Muscle layer of colon (tissue), 2 donors: Measurements from ENCODE around the gene PPP1R37.

ENCODE experiments used
- H3K27ac ChIP-seq: one replicate; pipeline ENCODE4 v1.7.0; 2013; ENCODE audit warnings: low read depth, mild to moderate bottlenecking, low read length, moderate library complexity
- H3K27me3 ChIP-seq, 2 donors: one replicate each; pipeline ENCODE4 v1.7.0; 2013; ENCODE audit warnings: low read length in 2 of 2, mild to moderate bottlenecking in 2 of 2; ENCODE audit not compliant: insufficient read depth in 2 of 2, control insufficient read depth in 1 of 2
- H3K36me3 ChIP-seq: one replicate; pipeline ENCODE4 v1.7.0; 2013; ENCODE audit warnings: mild to moderate bottlenecking, low read length; ENCODE audit not compliant: insufficient read depth
- H3K4me1 ChIP-seq: one replicate; pipeline ENCODE4 v1.7.0; 2013; ENCODE audit warnings: mild to moderate bottlenecking, low read length; ENCODE audit not compliant: insufficient read depth
- H3K4me3 ChIP-seq, 2 donors: one replicate each; pipeline ENCODE4 v1.7.0; 2013; ENCODE audit warnings: low read length in 2 of 2, low read depth in 1 of 2, mild to moderate bottlenecking in 1 of 2, moderate library complexity in 1 of 2
- H3K9ac ChIP-seq: one replicate; pipeline ENCODE4 v1.7.0; 2013; ENCODE audit warnings: low read length
- H3K9me3 ChIP-seq: one replicate; pipeline ENCODE4 v1.7.0; 2013; ENCODE audit warnings: mild to moderate bottlenecking, low read length
- donor health status: abdominal sarcoma.
- donor health status: Adenocarcinoma of cecum.

PPP1R37 gene

GRCh38 chr19:45144431-45145269 lies 51.7 kb downstream of the PPP1R37 start:
- peaks cover 9% of the 10 kb centered on the region for H3K36me3 ChIP-seq
- H3K27ac ChIP-seq: no peak overlapping the region
- no peaks in the 10 kb centered on the region for H3K9me3 ChIP-seq
- H3K4me3 ChIP-seq: no peak overlapping the region
- no peaks in the 10 kb centered on the region for H3K4me1 ChIP-seq
- H3K9ac ChIP-seq: no peak overlapping the region
- H3K27me3 ChIP-seq: peaks cover 0 to 5% of the 10 kb centered on the region in 2 donors

DNA sequence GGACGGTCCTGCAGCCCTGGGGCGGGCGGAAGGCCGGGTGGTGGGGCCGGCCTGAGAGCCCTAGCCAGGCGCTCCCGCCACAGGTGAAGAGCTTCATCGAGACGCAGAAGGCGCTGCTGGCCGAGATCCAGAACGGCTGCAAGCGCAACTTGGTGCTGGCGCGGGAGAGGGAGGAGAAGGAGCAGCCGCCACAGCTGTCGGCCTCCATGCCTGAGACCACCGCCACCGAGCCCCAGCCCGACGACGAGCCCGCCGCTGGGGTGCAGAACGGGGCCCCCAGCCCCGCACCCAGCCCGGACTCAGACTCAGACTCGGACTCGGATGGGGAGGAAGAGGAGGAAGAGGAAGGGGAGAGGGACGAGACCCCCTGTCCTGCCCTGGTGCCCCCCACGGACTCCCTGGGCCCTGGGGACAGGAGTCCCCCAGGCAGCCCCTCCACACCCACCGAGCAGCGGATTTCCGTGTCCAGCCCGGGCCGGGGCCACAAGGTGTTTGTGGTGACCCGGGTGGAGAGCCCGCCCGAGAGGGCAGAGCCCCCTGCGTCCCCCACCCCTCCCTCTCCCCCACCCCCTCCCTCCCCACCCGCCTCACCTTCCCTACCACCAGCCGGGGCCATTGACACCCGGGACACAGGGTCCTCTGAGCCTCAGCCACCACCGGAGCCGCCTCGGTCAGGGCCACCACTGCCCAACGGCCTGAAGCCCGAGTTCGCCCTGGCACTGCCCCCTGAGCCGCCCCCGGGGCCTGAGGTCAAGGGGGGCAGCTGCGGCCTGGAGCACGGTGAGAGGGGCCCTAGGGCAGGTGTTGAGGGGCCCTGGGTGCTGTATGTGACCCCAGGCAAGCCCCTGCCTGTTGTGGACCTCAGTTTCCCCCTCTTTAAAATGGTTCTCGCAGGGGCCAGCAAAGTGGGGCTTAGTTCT lies 52.6 kb downstream of the PPP1R37 start:
- Histone ChIP-seq H3K9ac (no peak overlapping the region), H3K9me3 (no peaks in the 10 kb centered on the region), H3K36me3 (peaks cover 9% of the 10 kb centered on the region), H3K27ac (no peak overlapping the region), H3K4me1 (no peaks in the 10 kb centered on the region), H3K27me3 (peaks cover 1 to 6% of the 10 kb centered on the region in 2 donors), H3K4me3 (no peak overlapping the region)

- H3K27ac ChIP-seq: no peak overlapping the region
- H3K4me3 ChIP-seq: no peak overlapping the region
- no peaks in the 10 kb centered on the region for H3K4me1 ChIP-seq
- H3K36me3 ChIP-seq: peaks cover 9% of the 10 kb centered on the region
- no peaks in the 10 kb centered on the region for H3K9me3 ChIP-seq
- H3K9ac ChIP-seq: no peak overlapping the region
- peaks cover 9 to 13% of the 10 kb centered on the region in 2 donors for H3K27me3 ChIP-seq
These were observed 53.3 kb downstream of the PPP1R37 start for GRCh38 chr19:45146251-45146650.

- no peak overlapping the region for H3K9ac ChIP-seq
- H3K4me1 ChIP-seq: no peaks in the 10 kb centered on the region
- no peaks in the 10 kb centered on the region for H3K9me3 ChIP-seq
- H3K36me3 ChIP-seq: peaks cover 9% of the 10 kb centered on the region
- no peak overlapping the region for H3K27ac ChIP-seq
- H3K27me3 ChIP-seq: peaks cover 14 to 18% of the 10 kb centered on the region in 2 donors
- no peak overlapping the region for H3K4me3 ChIP-seq
These were observed 53.8 kb downstream of the PPP1R37 start for GRCh38 chr19:45146741-45147205.

- no peak overlapping the region for H3K27ac ChIP-seq
- peaks cover 6% of the 10 kb centered on the region for H3K36me3 ChIP-seq
- no peaks in the 10 kb centered on the region for H3K9me3 ChIP-seq
- peaks cover 3% of the 10 kb centered on the region for H3K4me1 ChIP-seq
- H3K9ac ChIP-seq: no peak overlapping the region
- no peak overlapping the region for H3K4me3 ChIP-seq
- peaks cover 23 to 31% of the 10 kb centered on the region in 2 donors for H3K27me3 ChIP-seq
These were observed 55.1 kb downstream of the PPP1R37 start for GRCh38 chr19:45147835-45148676.

DNA sequence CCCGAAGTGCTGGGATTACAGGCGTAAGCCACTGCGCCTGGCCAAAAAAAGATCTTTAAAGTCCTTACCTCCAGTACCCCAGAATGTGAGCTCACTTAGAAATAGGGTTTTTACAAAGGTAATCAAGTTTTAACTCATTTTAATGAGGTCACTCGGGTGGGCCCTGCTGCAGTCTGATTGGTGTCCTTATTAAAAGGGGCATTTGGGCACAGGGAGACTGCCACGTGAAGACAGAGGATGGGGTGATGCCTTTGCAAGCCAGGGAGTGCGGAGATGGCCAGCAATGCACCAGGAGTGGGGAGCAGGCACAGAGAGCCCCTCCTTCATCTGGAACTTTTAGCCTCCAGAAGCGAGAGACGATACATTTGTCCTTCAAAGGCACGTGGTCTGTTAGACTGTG lies 56.1 kb downstream of the PPP1R37 start:
- H3K9me3 ChIP-seq: no peaks in the 10 kb centered on the region
- H3K36me3 ChIP-seq: no peaks in the 10 kb centered on the region
- no peak overlapping the region for H3K27ac ChIP-seq
- peaks cover 25 to 41% of the 10 kb centered on the region in 2 donors for H3K27me3 ChIP-seq
- H3K9ac ChIP-seq: no peak overlapping the region
- H3K4me3 ChIP-seq: no peak overlapping the region
- H3K4me1 ChIP-seq: peaks cover 12% of the 10 kb centered on the region

- H3K9me3 ChIP-seq: no peaks in the 10 kb centered on the region
- no peak overlapping the region for H3K9ac ChIP-seq
- H3K36me3 ChIP-seq: no peaks in the 10 kb centered on the region
- peaks cover 12% of the 10 kb centered on the region for H3K4me1 ChIP-seq
- H3K4me3 ChIP-seq: no peak overlapping the region
- peaks cover 25 to 41% of the 10 kb centered on the region in 2 donors for H3K27me3 ChIP-seq
- no peak overlapping the region for H3K27ac ChIP-seq
These were observed 57.2 kb downstream of the PPP1R37 start for GRCh38 chr19:45150180-45150579.

DNA sequence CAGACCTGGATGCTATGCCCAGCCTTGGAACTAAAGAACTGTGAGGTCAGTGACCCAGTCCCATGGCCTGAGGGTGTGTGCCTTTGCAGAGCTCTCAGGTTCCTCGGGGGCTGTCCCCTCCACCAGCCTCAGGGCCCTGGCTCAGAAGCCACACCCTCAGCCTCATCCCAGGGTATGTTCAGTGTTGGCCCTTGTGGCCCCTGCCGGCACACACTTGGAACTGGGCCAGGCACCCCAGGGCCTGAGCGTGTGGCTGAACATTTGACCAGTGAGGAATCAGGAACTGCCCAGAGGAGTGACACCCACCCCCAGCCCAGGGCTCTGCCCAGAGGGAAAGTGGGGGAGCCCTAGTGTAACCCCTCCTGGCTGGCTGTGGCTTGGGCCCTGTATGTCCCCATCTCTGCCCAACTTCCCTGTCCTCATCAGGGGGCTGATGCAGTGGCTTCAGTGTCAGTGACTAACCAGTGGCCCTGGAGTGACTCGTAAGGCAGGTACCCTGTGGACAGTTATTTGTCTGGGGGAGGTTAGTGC lies 57.8 kb downstream of the PPP1R37 start:
- peaks cover 25 to 46% of the 10 kb centered on the region in 2 donors for H3K27me3 ChIP-seq
- H3K4me1 ChIP-seq: peaks cover 12% of the 10 kb centered on the region
- H3K9ac ChIP-seq: no peak overlapping the region
- H3K36me3 ChIP-seq: no peaks in the 10 kb centered on the region
- no peak overlapping the region for H3K4me3 ChIP-seq
- H3K9me3 ChIP-seq: no peaks in the 10 kb centered on the region
- H3K27ac ChIP-seq: no peak overlapping the region

- Histone ChIP-seq H3K9me3 (no peaks in the 10 kb centered on the region), H3K27me3 (peaks cover 25 to 51% of the 10 kb centered on the region in 2 donors), H3K27ac (no peak overlapping the region), H3K9ac (no peak overlapping the region), H3K36me3 (no peaks in the 10 kb centered on the region), H3K4me3 (no peak overlapping the region), H3K4me1 (peaks cover 12% of the 10 kb centered on the region)
These were observed 58.3 kb downstream of the PPP1R37 start for GRCh38 chr19:45151320-45151719.

DNA sequence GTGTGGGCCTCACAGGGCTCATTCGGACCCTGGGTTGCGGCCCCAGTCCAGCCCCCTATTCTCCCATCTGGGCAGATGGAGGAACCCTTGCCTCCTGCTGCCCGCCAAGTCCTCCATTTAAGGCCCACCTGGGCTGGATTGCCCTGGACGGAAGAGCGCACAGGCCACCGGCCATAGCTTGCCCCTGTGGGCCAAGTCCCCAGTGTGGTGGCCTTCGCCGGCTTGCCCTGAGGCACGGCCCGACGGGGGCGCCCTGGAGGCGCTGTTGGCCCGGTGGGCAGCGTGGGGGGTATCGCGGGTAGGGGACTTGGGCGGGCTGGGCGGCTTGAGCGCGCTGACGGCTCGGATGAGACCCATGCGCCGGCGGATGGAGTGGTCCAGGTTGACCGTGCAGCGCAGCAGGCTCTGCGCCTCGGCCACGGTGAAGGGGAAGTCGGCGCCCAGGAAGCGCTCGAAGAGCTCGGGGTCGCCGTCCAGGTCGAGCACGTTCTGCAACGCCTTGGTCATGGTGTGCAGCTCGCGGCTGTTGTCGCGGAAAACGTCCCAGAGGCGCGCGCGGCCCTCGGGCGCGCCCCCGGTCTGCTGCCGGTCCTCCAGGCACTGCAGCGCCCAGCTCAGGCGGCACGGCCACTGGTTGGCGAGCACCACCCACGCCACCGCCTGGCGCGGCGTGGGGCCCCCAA lies 59.0 kb downstream of the PPP1R37 start:
- peaks cover 25 to 53% of the 10 kb centered on the region in 2 donors for H3K27me3 ChIP-seq
- H3K4me1 ChIP-seq: peaks cover 12% of the 10 kb centered on the region
- peak overlapping the region in 1 of 2 donors; percentile 43 for H3K4me3 ChIP-seq
- H3K9me3 ChIP-seq: no peaks in the 10 kb centered on the region
- no peak overlapping the region for H3K9ac ChIP-seq
- no peaks in the 10 kb centered on the region for H3K36me3 ChIP-seq
- H3K27ac ChIP-seq: no peak overlapping the region
